GM12865 (cell line): ENCODE data around the gene MRGPRG.

Experiments
- DNase-seq: peaks from one replicate; pipeline ENCODE4 v3.0.0; 2010; ENCODE audit warnings: low read depth
- H3K4me3 ChIP-seq: 2 replicates; pipeline ENCODE4 v1.5.1; 2011; ENCODE audit warnings: mild to moderate bottlenecking, low read depth, low read length, control low read depth
- CTCF ChIP-seq: IDR thresholded peaks from 2 replicates; pipeline ENCODE4 v1.5.1; 2011; ENCODE audit warnings: low read length, control low read depth, low read depth, inconsistent platforms; ENCODE audit not compliant: insufficient read depth; ENCODE audit errors: missing control alignments

The MRGPRG gene

GRCh38 chr11:3219281-3219892 is 774 bp upstream of the MRGPRG start:
- DNase-seq, result no peak
- no peak overlapping the region for H3K4me3 ChIP-seq
- no peak for TF ChIP-seq CTCF

- DNase-seq, result no peak
Observed at GRCh38 chr11:3217818-3218482, 663 bp downstream of the MRGPRG start.

GRCh38 chr11:3216027-3216525 is 2.5 kb downstream of the MRGPRG start:
- DNase-seq, result no peak
- no peak for TF ChIP-seq CTCF

More at GRCh38 chr11:3217818-3218482, 663 bp downstream of the MRGPRG start:
- H3K4me3 ChIP-seq, result no peak overlapping the region
- TF ChIP-seq CTCF, result no peak

GRCh38 chr11:3215346-3216026 is 3.1 kb downstream of the MRGPRG start:
- DNase-seq, result no peak
- no peak overlapping the region for H3K4me3 ChIP-seq
- TF ChIP-seq CTCF, result no peak

More at GRCh38 chr11:3216027-3216525, 2.5 kb downstream of the MRGPRG start:
- no peak overlapping the region for H3K4me3 ChIP-seq

DNA sequence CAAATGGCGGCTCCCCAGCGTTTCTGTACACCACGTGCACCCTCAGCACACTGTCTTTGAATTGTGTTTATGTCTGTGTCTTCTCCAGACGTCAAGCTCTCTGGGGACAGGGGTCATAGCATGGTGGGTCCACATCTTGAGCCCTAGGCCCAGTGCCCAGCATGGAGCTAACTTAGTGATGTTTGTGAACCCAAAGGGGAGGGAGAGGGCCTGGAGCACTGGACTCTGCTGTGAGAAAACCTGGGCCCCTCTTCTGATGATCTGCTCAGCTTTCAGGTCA is 4.3 kb downstream of the MRGPRG start:
- no peak for TF ChIP-seq CTCF
- H3K4me3 ChIP-seq, result no peak overlapping the region

DNA sequence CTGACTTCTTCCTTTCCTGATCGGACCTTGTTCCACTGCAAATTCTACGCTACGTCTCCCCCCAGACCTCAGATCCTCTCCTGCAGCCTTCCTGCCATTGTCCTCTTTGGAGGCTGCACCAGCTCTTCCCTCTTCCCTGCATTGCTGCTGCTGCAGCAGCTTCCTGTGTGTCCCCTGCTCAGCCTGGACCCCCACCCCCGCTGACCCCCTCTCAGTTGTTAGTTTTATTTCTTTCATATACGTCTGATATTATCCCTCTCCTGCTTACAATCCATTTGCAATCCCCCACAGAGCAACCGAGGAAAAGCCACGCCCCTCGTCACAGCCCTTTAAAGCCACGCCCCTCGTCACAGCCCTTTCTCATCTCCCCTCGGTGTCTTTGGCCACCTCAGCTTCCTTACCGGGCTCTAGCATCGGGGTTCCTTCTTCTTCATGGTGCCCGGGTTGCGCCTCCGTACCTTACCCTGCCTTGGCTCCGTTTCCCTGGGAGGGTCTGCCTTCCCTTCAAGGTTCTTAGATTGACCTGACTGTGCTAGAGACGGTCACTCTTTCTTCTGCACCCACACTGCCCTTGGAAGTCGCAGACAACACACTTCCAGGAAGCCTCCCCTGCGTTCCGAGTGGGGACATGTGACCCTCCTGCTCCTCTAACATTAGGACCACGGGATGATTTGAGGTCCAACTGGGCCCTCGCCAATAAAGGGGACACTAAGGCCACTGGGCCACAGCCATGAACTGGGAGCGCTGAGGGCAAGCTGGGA is 4.8 kb downstream of the MRGPRG start:
- H3K4me3 ChIP-seq, result no peak overlapping the region
- no peak for DNase-seq
- TF ChIP-seq CTCF, result no peak

More for the DNA sequence above, 4.3 kb downstream of the MRGPRG start:
- no peak for DNase-seq
